HepG2 (cell line): ENCODE measurements around the gene ZNF770. TPM values are rescaled to one million over a fixed set of nuclear protein-coding genes. Genes with fewer than 3 reads are reported as not detected.

ENCODE experiments used
- ATAC-seq: fragments of 200-7000 bp; cut with Tn5 transposase; 3 replicates; pipeline ENCODE4 v1.9.1; 2020; ENCODE audit warnings: mild to moderate bottlenecking, moderate library complexity
- BruUV-seq: library from RNA; stranded (reverse); fragments of 400-500 nt; replicated peaks from 2 replicates; lab custom pipeline; 2021; lab: Mats Ljungman, UMichigan
- CTCF ChIA-PET: fragments of 300-600 bp; formaldehyde crosslinking; extraction: SDS; loops from one replicate; lab custom pipeline; 2021; ENCODE audit warnings: low total read pairs, inconsistent platforms, low intra/inter-chr PET ratio; lab: Yijun Ruan, JAX
- POLR2A ChIA-PET: fragments of 350-600 bp; sonication (Branson Sonifier 250); formaldehyde crosslinking; loops from one replicate; lab custom pipeline; 2020; ENCODE audit warnings: antibody characterized with exemption, inconsistent platforms; lab: Yijun Ruan, JAX
- DNase-seq: peaks from one replicate; pipeline ENCODE4 v3.0.0-alpha.2; 2015; ENCODE audit warnings: low spot score
- FAIRE-seq: peaks from 3 replicates; lab custom pipeline; 2011; peaks lifted over from hg19 to GRCh38; lab: Jason Lieb, UNC
- H2AFZ ChIP-seq: one replicate; pipeline ENCODE4 v1.6.1; 2011; ENCODE audit warnings: low read length, inconsistent platforms
- H3K27ac ChIP-seq: fragments of 300-600 bp; 3 replicates; pipeline ENCODE4 v1.8.0; 2011; ENCODE audit warnings: mixed run types, mild to moderate bottlenecking, mixed read lengths, low read length, inconsistent platforms; ENCODE audit not compliant: insufficient read depth; ENCODE audit errors: extremely low read length
- H3K27me3 ChIP-seq, 2 experiments: fragments of 200-600 bp in 1 of 2; 2 replicates in 1 of 2; 3 replicates in 1 of 2; pipeline versions ENCODE4 v1.6.0 to v1.8.0; 2011; ENCODE audit warnings: low read length in 2 of 2, mild to moderate bottlenecking in 2 of 2, moderate library complexity in 2 of 2, inconsistent platforms in 1 of 2; ENCODE audit not compliant: insufficient read depth in 2 of 2, control insufficient read depth in 1 of 2
- H3K36me3 ChIP-seq, 2 experiments: fragments of 200-600 bp in 1 of 2; replicated peaks in 1 of 2; 2 replicates in 1 of 2; 3 replicates in 1 of 2; pipeline versions ENCODE4 v1.5.1 to v1.8.0; 2011; ENCODE audit warnings: low read length in 2 of 2, inconsistent platforms in 1 of 2; ENCODE audit not compliant: insufficient read depth in 2 of 2, control insufficient read depth in 1 of 2
- H3K4me1 ChIP-seq: 2 replicates; pipeline ENCODE4 v1.5.1; 2012; ENCODE audit warnings: low read length, inconsistent platforms; ENCODE audit not compliant: insufficient read depth
- H3K4me2 ChIP-seq: 2 replicates; pipeline ENCODE4 v1.6.0; 2011; ENCODE audit warnings: low read depth, low read length, inconsistent platforms
- H3K4me3 ChIP-seq, 3 experiments: fragments of 200-600 bp in 1 of 3; sonication (generic), shearing (Covaris generic) in 1 of 3; replicated peaks in 1 of 3; 2 replicates each; pipeline ENCODE4 v1.5.1; 2011 to 2016; ENCODE audit warnings: low read length in 3 of 3, inconsistent platforms in 2 of 3, low read depth in 2 of 3, mild to moderate bottlenecking in 2 of 3, control low read depth in 1 of 3, mixed read lengths in 1 of 3; ENCODE audit not compliant: insufficient read depth in 1 of 3
- H3K79me2 ChIP-seq: one replicate; pipeline ENCODE4 v1.6.1; 2011; ENCODE audit warnings: low read length, inconsistent platforms; ENCODE audit not compliant: insufficient read depth
- H3K9ac ChIP-seq: 2 replicates; pipeline ENCODE4 v1.6.0; 2011; ENCODE audit warnings: mild to moderate bottlenecking, low read depth, low read length, inconsistent platforms; ENCODE audit not compliant: insufficient read depth
- H3K9me3 ChIP-seq: 2 replicates; pipeline ENCODE4 v1.5.1; 2012; ENCODE audit warnings: mild to moderate bottlenecking, low read length
- H4K20me1 ChIP-seq: 2 replicates; pipeline ENCODE4 v1.6.0; 2011; ENCODE audit warnings: inconsistent platforms, mild to moderate bottlenecking, low read length, moderate library complexity; ENCODE audit not compliant: insufficient read depth
- CEBPB ChIP-seq: IDR thresholded peaks from 2 replicates; pipeline ENCODE4 v1.6.1; 2011; ENCODE audit warnings: low read depth, low read length, improper control_type of control experiment, borderline replicate concordance
- CREB3 ChIP-seq: sonication (generic); formaldehyde crosslinking; IDR thresholded peaks from 2 replicates; pipeline ENCODE4 v1.5.0; 2020; ENCODE audit warnings: missing genetic modification reagents
- HOXA7 ChIP-seq: sonication (generic); formaldehyde crosslinking; IDR thresholded peaks from 2 replicates; pipeline ENCODE4 v1.8.1; 2022; ENCODE audit warnings: mild to moderate bottlenecking, missing genetic modification reagents, moderate library complexity
- PHF20 ChIP-seq: sonication (generic); formaldehyde crosslinking; IDR thresholded peaks from 2 replicates; pipeline ENCODE4 v1.5.0; 2020; ENCODE audit warnings: mild to moderate bottlenecking, missing genetic modification reagents
- THRA ChIP-seq: sonication (generic); formaldehyde crosslinking; IDR thresholded peaks from 2 replicates; pipeline ENCODE4 v1.4.0; 2020; ENCODE audit warnings: missing genetic modification reagents, borderline replicate concordance
- TRIM24 ChIP-seq: sonication (generic); formaldehyde crosslinking; IDR thresholded peaks from 2 replicates; pipeline ENCODE4 v1.8.0; 2022; ENCODE audit warnings: mild to moderate bottlenecking, missing genetic modification reagents
- XBP1 ChIP-seq: sonication (generic); formaldehyde crosslinking; IDR thresholded peaks from 2 replicates; pipeline ENCODE4 v1.5.0; 2020; ENCODE audit warnings: missing genetic modification reagents
- ZBTB43 ChIP-seq: sonication (generic); formaldehyde crosslinking; conservative IDR thresholded peaks from 2 replicates; pipeline ENCODE4 v1.4.0; 2020; ENCODE audit warnings: missing genetic modification reagents
- ZNF264 ChIP-seq: sonication (generic); formaldehyde crosslinking; IDR thresholded peaks from 2 replicates; pipeline ENCODE4 v1.4.0; 2020; ENCODE audit warnings: missing genetic modification reagents
- ZSCAN31 ChIP-seq: sonication (generic); formaldehyde crosslinking; IDR thresholded peaks from 2 replicates; pipeline ENCODE4 v1.5.0; 2020; ENCODE audit warnings: low read depth, mild to moderate bottlenecking, missing genetic modification reagents
- WGBS: methylation state at CpG from one replicate; pipeline ENCODE4 v1.1.6; 2017; ENCODE audit warnings: low lambda C conversion rate; 5-methylcytosine and 5-hydroxymethylcytosine counted together
- in situ Hi-C: cut with HindIII; loops from 2 replicates; pipeline ENCODE4 v1.10.0; 2017; ENCODE audit warnings: low pct_unique_long_range_greater_than_20kb; ENCODE audit not compliant: extremely low pct_ligation_motif_present
- intact Hi-C: fragments of 100-400 bp; cut with micrococcal nuclease; formaldehyde crosslinking; loops from one replicate; pipeline ENCODE4 v1.10.0; 2022; ENCODE audit not compliant: unreplicated experiment
- polyA plus RNA-seq, 8 experiments: library from polyadenylated mRNA; depleted of rRNA in 3 of 8; stranded (reverse) in 7 of 8; unstranded in 1 of 8; fragments of >200 nt; fragmentation: Illumina TruSeq in 4 of 8; extraction: Trizol in 4 of 8; gene quantifications; 2 replicates each; pipeline versions ENCODE4 v1.2.1 to v1.2.3, GENCODE V29; 2011 to 2016; ENCODE audit warnings: low read depth in 4 of 8, missing spikeins in 1 of 8, mixed read lengths in 1 of 8; ENCODE audit not compliant: insufficient read depth in 1 of 8
- total RNA-seq, 5 experiments: library from RNA; depleted of rRNA; stranded (reverse); fragments of >200 nt; fragmentation: Illumina TruSeq; extraction: Trizol; gene quantifications; 2 replicates each; pipeline ENCODE4 v1.2.3, GENCODE V29; 2016; ENCODE audit warnings: low read depth in 1 of 5

The ZNF770 gene
- total and polyA plus RNA-seq, 2 of the 13 experiments (the other 11 are each of a cell fraction or from before 2014, with no cell fraction given) = 15.5 to 33.1 TPM

- no peak overlapping the region for H2AFZ ChIP-seq
- in situ Hi-C loops = no loop called here
- DNase-seq (no peak), ATAC-seq (no peak), FAIRE-seq (no peak)
- H3K4me3 ChIP-seq = no peak overlapping the region
- H4K20me1 ChIP-seq = no peaks in the 10 kb centered on the region
- POLR2A ChIA-PET = no interaction called here
- H3K9ac ChIP-seq = no peak overlapping the region
- no peaks in the 10 kb centered on the region for H3K27me3 ChIP-seq
- no peaks in the 10 kb centered on the region for H3K79me2 ChIP-seq
- no peaks in the 10 kb centered on the region for H3K9me3 ChIP-seq
- TF ChIP-seq HOXA7 = no peak
- no peak for TF ChIP-seq ZBTB43 (CRISPR knock-in tag)
- TF ChIP-seq THRA (CRISPR knock-in tag) = no peak
- no peak for TF ChIP-seq ZSCAN31
- TF ChIP-seq ZNF264 (CRISPR knock-in tag) = no peak
- TF ChIP-seq XBP1 (CRISPR knock-in tag) = no peak
- TF ChIP-seq PHF20 (CRISPR knock-in tag) = no peak
- no peak for TF ChIP-seq CREB3 (CRISPR knock-in tag)
- no peak for TF ChIP-seq TRIM24 (CRISPR knock-in tag)
- no peak for TF ChIP-seq CEBPB
- CTCF ChIA-PET = no interaction called here
- no peak overlapping the region for H3K4me2 ChIP-seq
- BruUV-seq = no TSS peak
- H3K4me1 ChIP-seq = no peaks in the 10 kb centered on the region
- H3K27ac ChIP-seq = no peak overlapping the region
- intact Hi-C loops = no loop called here
- no peaks in the 10 kb centered on the region for H3K36me3 ChIP-seq
- 46% methylated on average over 6 of the region's 6 CpGs for WGBS
These were observed 40.3 kb upstream of the ZNF770 start for GRCh38 chr15:35028235-35028984.
